Measurements from ENCODE around the gene C4BPB.

DNA sequence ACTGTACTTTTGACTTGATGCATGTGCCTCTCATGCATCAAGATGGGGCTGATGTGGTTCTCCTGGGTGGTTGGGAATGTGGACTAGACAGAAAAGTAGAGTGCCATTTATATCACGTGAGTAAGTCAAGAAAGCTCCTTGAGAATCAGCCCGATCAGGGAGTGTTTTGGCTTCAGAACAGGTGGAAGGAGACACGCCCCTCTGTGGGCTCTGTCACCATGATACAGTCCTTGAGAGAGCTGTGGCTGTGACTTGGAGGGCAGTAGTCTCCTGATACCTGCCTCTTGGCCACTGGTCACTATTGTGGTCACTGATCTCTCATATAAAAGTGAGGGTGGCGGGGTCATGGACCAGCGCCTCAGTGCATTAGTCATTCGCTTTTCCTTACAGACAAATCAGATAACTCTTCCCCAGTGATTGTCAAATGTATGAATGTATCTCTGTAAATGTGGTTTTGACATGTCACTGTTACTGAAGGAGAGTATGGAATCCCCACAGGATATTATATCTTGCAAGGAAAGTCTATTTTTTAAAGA, 8.9 kb upstream of the C4BPB start:
- no peak for TF ChIP-seq CREB1 (IDR thresholded peaks at IDR 0.05; ENCODE audit: low read depth)
- TF ChIP-seq RAD21 (IDR thresholded peaks at IDR 0.05; ENCODE audit: low read depth), result no peak
- TF ChIP-seq EP300 (IDR thresholded peaks at IDR 0.05; ENCODE audit: borderline replicate concordance), result no peak
- no peak for TF ChIP-seq TAF1 (IDR thresholded peaks at IDR 0.05; ENCODE audit: low read depth)
- TF ChIP-seq TEAD4 (IDR thresholded peaks at IDR 0.05), result no peak
- TF ChIP-seq YY1 (IDR thresholded peaks at IDR 0.05; ENCODE audit: low read depth), result no peak
- TF ChIP-seq ZBTB7A (IDR thresholded peaks at IDR 0.05; ENCODE audit: low read depth), result no peak
- TF ChIP-seq, protein P1, sequence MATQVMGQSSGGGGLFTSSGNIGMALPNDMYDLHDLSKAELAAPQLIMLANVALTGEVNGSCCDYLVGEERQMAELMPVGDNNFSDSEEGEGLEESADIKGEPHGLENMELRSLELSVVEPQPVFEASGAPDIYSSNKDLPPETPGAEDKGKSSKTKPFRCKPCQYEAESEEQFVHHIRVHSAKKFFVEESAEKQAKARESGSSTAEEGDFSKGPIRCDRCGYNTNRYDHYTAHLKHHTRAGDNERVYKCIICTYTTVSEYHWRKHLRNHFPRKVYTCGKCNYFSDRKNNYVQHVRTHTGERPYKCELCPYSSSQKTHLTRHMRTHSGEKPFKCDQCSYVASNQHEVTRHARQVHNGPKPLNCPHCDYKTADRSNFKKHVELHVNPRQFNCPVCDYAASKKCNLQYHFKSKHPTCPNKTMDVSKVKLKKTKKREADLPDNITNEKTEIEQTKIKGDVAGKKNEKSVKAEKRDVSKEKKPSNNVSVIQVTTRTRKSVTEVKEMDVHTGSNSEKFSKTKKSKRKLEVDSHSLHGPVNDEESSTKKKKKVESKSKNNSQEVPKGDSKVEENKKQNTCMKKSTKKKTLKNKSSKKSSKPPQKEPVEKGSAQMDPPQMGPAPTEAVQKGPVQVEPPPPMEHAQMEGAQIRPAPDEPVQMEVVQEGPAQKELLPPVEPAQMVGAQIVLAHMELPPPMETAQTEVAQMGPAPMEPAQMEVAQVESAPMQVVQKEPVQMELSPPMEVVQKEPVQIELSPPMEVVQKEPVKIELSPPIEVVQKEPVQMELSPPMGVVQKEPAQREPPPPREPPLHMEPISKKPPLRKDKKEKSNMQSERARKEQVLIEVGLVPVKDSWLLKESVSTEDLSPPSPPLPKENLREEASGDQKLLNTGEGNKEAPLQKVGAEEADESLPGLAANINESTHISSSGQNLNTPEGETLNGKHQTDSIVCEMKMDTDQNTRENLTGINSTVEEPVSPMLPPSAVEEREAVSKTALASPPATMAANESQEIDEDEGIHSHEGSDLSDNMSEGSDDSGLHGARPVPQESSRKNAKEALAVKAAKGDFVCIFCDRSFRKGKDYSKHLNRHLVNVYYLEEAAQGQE (IDR thresholded peaks at IDR 0.05; ENCODE audit: low read depth), result no peak
- TF ChIP-seq, protein P2, sequence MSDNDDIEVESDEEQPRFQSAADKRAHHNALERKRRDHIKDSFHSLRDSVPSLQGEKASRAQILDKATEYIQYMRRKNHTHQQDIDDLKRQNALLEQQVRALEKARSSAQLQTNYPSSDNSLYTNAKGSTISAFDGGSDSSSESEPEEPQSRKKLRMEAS (IDR thresholded peaks at IDR 0.05), result no peak
- no peak for TF ChIP-seq EGR1 (IDR thresholded peaks at IDR 0.05)
- no peak for TF ChIP-seq FOXM1 (IDR thresholded peaks at IDR 0.05; ENCODE audit: borderline replicate concordance, low read depth)
